HCT116 (cell line): ENCODE results near the gene CS. TPM values are rescaled to one million over a fixed set of nuclear protein-coding genes. Genes with fewer than 3 reads are reported as not detected.

Experiments used
- ATAC-seq: fragments of 200-7000 bp; cut with Tn5 transposase; 2 replicates; pipeline ENCODE4 v1.9.1; 2020; ENCODE audit warnings: mild to moderate bottlenecking, moderate library complexity
- BruUV-seq: library from RNA; stranded (reverse); fragments of 400-500 nt; replicated peaks from 2 replicates; lab custom pipeline; 2021; lab: Mats Ljungman, UMichigan
- CTCF ChIA-PET: fragments of 300-600 bp; sonication (Branson Sonifier 250); formaldehyde crosslinking; loops from one replicate; lab custom pipeline; 2021; ENCODE audit warnings: antibody characterized with exemption; lab: Charles Lee
- POLR2A ChIA-PET: fragments of 300-600, 350-600 bp; sonication (Branson Sonifier 250); formaldehyde crosslinking; loops from one replicate; lab custom pipeline; 2021; ENCODE audit warnings: antibody characterized with exemption; lab: Charles Lee
- RAD21 ChIA-PET, 2 experiments: fragments of 300-600 bp; sonication (Branson Sonifier 250); formaldehyde crosslinking; loops; one replicate each; lab custom pipeline; 2023; ENCODE audit warnings: low total read pairs in 2 of 2; ENCODE audit not compliant: uncharacterized antibody in 2 of 2, unreplicated experiment in 2 of 2, low non-redundant PET in 1 of 2; lab: Charles Lee
- DNase-seq: peaks from one replicate; pipeline ENCODE4 v3.0.0-alpha.2; 2010; ENCODE audit warnings: low read depth, low spot score
- H2AFZ ChIP-seq: fragments of 200-600 bp; shearing (Covaris generic), sonication (generic); 2 replicates; pipeline ENCODE4 v1.6.1; 2017; ENCODE audit warnings: low read depth, mixed run types, mixed read lengths, antibody characterized with exemption, low read length; ENCODE audit not compliant: poor library complexity, severe bottlenecking
- H3K27ac ChIP-seq: 2 replicates; pipeline ENCODE4 v1.5.1; 2012; ENCODE audit warnings: low read depth, low read length
- H3K27me3 ChIP-seq: fragments of 200-600 bp; sonication (generic); 2 replicates; pipeline ENCODE4 v1.6.1; 2016; ENCODE audit warnings: mixed run types, low read length, mixed read lengths; ENCODE audit not compliant: insufficient read depth
- H3K36me3 ChIP-seq, 2 experiments: fragments of 200-500 bp in 1 of 2; fragments of 200-600 bp in 1 of 2; sonication (Bioruptor generic) in 1 of 2; sonication (generic) in 1 of 2; 2 replicates each; pipeline versions ENCODE4 v1.5.1 to v1.6.1; 2014 to 2016; ENCODE audit warnings: low read length in 2 of 2, inconsistent platforms in 1 of 2, mixed read lengths in 1 of 2, mixed run types in 1 of 2; ENCODE audit not compliant: insufficient read depth in 2 of 2, control insufficient read depth in 1 of 2
- H3K4me1 ChIP-seq, 2 experiments: fragments of 200-600 bp in 1 of 2; sonication (generic) in 1 of 2; 2 replicates each; pipeline versions ENCODE4 v1.5.1 to v1.6.1; 2012 to 2017; ENCODE audit warnings: low read length in 2 of 2, inconsistent platforms in 1 of 2, mild to moderate bottlenecking in 1 of 2, mixed read lengths in 1 of 2, mixed run types in 1 of 2, moderate library complexity in 1 of 2; ENCODE audit not compliant: insufficient read depth in 2 of 2, control insufficient read depth in 1 of 2
- H3K4me2 ChIP-seq: fragments of 200-600 bp; sonication (generic); 2 replicates; pipeline ENCODE4 v1.6.1; 2017; ENCODE audit warnings: mixed run types, low read length, mixed read lengths
- H3K4me3 ChIP-seq, 2 experiments: fragments of 200-600 bp in 1 of 2; sonication (generic) in 1 of 2; replicated peaks in 1 of 2; 2 replicates each; pipeline ENCODE4 v1.5.1; 2011 to 2016; ENCODE audit warnings: low read length in 2 of 2, control low read depth in 1 of 2, low read depth in 1 of 2, mild to moderate bottlenecking in 1 of 2, mixed read lengths in 1 of 2, mixed run types in 1 of 2
- H3K79me2 ChIP-seq: fragments of 200-600 bp; sonication (generic); 2 replicates; pipeline ENCODE4 v1.6.1; 2017; ENCODE audit warnings: mild to moderate bottlenecking, mixed run types, low read length, moderate library complexity, mixed read lengths; ENCODE audit not compliant: insufficient read depth
- H3K9ac ChIP-seq: fragments of 200-600 bp; sonication (generic); 2 replicates; pipeline ENCODE4 v1.6.1; 2016; ENCODE audit warnings: low read length, mixed read lengths
- H3K9me2 ChIP-seq: fragments of 200-600 bp; sonication (generic), shearing (Covaris generic); 2 replicates; pipeline ENCODE4 v1.6.1; 2017; ENCODE audit warnings: mixed run types, mild to moderate bottlenecking, moderate library complexity; ENCODE audit not compliant: insufficient read depth
- H3K9me3 ChIP-seq, 2 experiments: fragments of 200-500 bp in 1 of 2; fragments of 200-600 bp in 1 of 2; sonication (Bioruptor generic) in 1 of 2; sonication (generic) in 1 of 2; 2 replicates each; pipeline ENCODE4 v1.6.1; 2014 to 2017; ENCODE audit warnings: low read length in 2 of 2, mixed read lengths in 2 of 2, inconsistent platforms in 1 of 2, low read depth in 1 of 2, mild to moderate bottlenecking in 1 of 2, mixed run types in 1 of 2, moderate library complexity in 1 of 2; ENCODE audit not compliant: control insufficient read depth in 1 of 2, insufficient read depth in 1 of 2
- H4K20me1 ChIP-seq: fragments of 200-600 bp; sonication (generic), shearing (Covaris generic); 2 replicates; pipeline ENCODE4 v1.6.1; 2017; ENCODE audit warnings: mixed run types, mild to moderate bottlenecking, moderate library complexity; ENCODE audit not compliant: insufficient read depth
- CEBPB ChIP-seq: IDR thresholded peaks from 2 replicates; pipeline ENCODE4 v1.6.1; 2012; ENCODE audit warnings: low read depth
- ELF1 ChIP-seq: IDR thresholded peaks from 2 replicates; pipeline ENCODE4 v1.6.1; 2012; ENCODE audit warnings: low read depth, borderline replicate concordance
- JUND ChIP-seq: IDR thresholded peaks from 2 replicates; pipeline ENCODE4 v1.6.1; 2012
- POLR2A ChIP-seq: IDR thresholded peaks from 2 replicates; pipeline ENCODE4 v1.7.0; 2011; ENCODE audit warnings: borderline replicate concordance; ENCODE audit not compliant: insufficient read depth, insufficient read length; ENCODE audit errors: extremely low read depth
- YY1 ChIP-seq: IDR thresholded peaks from 2 replicates; pipeline ENCODE4 v1.6.1; 2011; ENCODE audit warnings: low read length, low read depth, moderate library complexity, mild to moderate bottlenecking; ENCODE audit not compliant: insufficient replicate concordance; ENCODE audit errors: extremely low read depth
- ZFX ChIP-seq: fragments of 450-650 bp; IDR thresholded peaks from 2 replicates; pipeline ENCODE4 v1.6.1; 2017
- intact Hi-C: fragments of 100-400 bp; cut with micrococcal nuclease; formaldehyde crosslinking; loops from 2 replicates; pipeline ENCODE4 v1.10.0; 2022
- total RNA-seq: library from RNA; stranded (reverse); gene quantifications from one replicate; pipeline ENCODE4 v1.2.1, GENCODE V29; 2021; ENCODE audit not compliant: unreplicated experiment
- TF ChIP-seq, protein P1 (sequence below): IDR thresholded peaks from 2 replicates; pipeline ENCODE4 v1.6.1; 2012; ENCODE audit warnings: low read depth
- TF ChIP-seq, protein P2 (sequence below): IDR thresholded peaks from 2 replicates; pipeline ENCODE4 v1.6.1; 2012
- TF ChIP-seq, protein P3 (sequence below): IDR thresholded peaks from 2 replicates; pipeline ENCODE4 v1.6.1; 2012

CS gene
- total RNA-seq, 1 experiment from 2014 or later: 270 TPM

DNA sequence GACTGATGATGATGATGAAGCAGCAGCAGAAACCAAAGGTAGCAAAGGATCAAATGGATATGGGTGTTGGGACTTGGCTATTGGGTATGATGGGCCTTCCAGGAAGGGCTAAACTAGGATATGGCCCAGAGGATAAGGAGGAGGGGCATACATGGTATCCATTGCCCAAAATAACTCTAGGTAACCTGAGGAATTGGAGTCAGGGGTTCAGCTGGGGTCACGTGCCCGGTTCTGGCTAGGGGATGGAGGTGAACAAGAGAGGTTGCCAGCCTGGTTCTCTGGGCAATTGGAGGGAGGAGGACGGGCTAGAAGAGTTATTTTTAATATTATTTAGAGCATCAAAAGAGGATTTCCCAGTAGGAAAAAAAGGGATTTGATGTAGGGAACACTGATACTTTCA, 39.2 kb downstream of the CS start:
- Histone ChIP-seq H2AFZ (no peak overlapping the region), H3K4me3 (no peak overlapping the region), H3K9me3 (no peaks in the 10 kb centered on the region), H3K27ac (no peak overlapping the region), H3K9ac (no peak overlapping the region), H3K9me2 (no peaks in the 10 kb centered on the region), H3K36me3 (peaks cover 2 to 10% of the 10 kb centered on the region in 2 experiments; a peak in 1 of 4 replicates), H3K79me2 (peaks cover 20% of the 10 kb centered on the region), H4K20me1 (no peaks in the 10 kb centered on the region), H3K4me2 (0 out of 2 replicates have a peak overlapping the region, but pooled peaks have one; percentile 7), H3K27me3 (no peaks in the 10 kb centered on the region), H3K4me1 (peaks cover 26 to 56% of the 10 kb centered on the region in 2 experiments)
- ChIA-PET CTCF (no interaction called here), POLR2A (interaction anchor here (0.6 kb wide), 1 partner anchor 518 kb away, joined by 7 read pairs; no protein-coding TSS in a partner anchor), RAD21 (no interaction called here)
- TF ChIP-seq ELF1: no peak
- TF ChIP-seq CEBPB: no peak
- TF ChIP-seq, protein P1, sequence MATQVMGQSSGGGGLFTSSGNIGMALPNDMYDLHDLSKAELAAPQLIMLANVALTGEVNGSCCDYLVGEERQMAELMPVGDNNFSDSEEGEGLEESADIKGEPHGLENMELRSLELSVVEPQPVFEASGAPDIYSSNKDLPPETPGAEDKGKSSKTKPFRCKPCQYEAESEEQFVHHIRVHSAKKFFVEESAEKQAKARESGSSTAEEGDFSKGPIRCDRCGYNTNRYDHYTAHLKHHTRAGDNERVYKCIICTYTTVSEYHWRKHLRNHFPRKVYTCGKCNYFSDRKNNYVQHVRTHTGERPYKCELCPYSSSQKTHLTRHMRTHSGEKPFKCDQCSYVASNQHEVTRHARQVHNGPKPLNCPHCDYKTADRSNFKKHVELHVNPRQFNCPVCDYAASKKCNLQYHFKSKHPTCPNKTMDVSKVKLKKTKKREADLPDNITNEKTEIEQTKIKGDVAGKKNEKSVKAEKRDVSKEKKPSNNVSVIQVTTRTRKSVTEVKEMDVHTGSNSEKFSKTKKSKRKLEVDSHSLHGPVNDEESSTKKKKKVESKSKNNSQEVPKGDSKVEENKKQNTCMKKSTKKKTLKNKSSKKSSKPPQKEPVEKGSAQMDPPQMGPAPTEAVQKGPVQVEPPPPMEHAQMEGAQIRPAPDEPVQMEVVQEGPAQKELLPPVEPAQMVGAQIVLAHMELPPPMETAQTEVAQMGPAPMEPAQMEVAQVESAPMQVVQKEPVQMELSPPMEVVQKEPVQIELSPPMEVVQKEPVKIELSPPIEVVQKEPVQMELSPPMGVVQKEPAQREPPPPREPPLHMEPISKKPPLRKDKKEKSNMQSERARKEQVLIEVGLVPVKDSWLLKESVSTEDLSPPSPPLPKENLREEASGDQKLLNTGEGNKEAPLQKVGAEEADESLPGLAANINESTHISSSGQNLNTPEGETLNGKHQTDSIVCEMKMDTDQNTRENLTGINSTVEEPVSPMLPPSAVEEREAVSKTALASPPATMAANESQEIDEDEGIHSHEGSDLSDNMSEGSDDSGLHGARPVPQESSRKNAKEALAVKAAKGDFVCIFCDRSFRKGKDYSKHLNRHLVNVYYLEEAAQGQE: no peak
- no peak for TF ChIP-seq JUND
- TF ChIP-seq, protein P2, sequence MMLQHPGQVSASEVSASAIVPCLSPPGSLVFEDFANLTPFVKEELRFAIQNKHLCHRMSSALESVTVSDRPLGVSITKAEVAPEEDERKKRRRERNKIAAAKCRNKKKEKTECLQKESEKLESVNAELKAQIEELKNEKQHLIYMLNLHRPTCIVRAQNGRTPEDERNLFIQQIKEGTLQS: no peak
- TF ChIP-seq POLR2A: no peak
- no peak for ATAC-seq
- intact Hi-C loops: no loop called here
- BruUV-seq: no TSS peak
- no peak for DNase-seq

DNA sequence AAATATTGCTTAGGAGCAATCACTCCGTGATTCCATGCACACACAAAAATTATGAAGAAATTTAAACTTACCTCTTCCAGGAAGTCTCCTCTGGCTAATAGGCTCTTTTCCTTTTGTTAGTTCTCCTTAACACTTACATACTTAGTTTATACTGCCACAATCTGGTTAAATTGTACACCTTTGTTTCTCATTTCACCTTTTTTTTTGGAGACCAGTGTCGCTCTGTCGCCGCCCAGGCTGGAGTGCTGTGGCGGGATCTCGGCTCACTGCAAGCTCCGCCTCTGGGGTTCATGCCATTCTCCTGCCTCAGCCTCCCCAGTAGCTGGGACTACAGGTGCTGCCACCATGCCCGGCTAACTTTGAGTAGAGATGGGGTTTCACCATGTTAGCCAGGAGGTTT, 39.8 kb downstream of the CS start:
- ChIA-PET CTCF (no interaction called here), POLR2A (interaction anchor here (0.6 kb wide), 1 partner anchor 517 kb away, joined by 7 read pairs; no protein-coding TSS in a partner anchor), RAD21 (no interaction called here)
- Histone ChIP-seq H3K27me3 (no peaks in the 10 kb centered on the region), H3K9me3 (no peaks in the 10 kb centered on the region), H3K36me3 (peaks cover 2 to 15% of the 10 kb centered on the region in 2 experiments; a peak in 1 of 4 replicates), H4K20me1 (no peaks in the 10 kb centered on the region), H2AFZ (no peak overlapping the region), H3K27ac (no peak overlapping the region), H3K79me2 (peaks cover 25% of the 10 kb centered on the region), H3K9ac (no peak overlapping the region), H3K9me2 (no peaks in the 10 kb centered on the region), H3K4me3 (no peak overlapping the region), H3K4me2 (no peak overlapping the region), H3K4me1 (peaks cover 26 to 52% of the 10 kb centered on the region in 2 experiments)
- BruUV-seq: no TSS peak
- ATAC-seq: no peak
- TF ChIP-seq, protein P3, sequence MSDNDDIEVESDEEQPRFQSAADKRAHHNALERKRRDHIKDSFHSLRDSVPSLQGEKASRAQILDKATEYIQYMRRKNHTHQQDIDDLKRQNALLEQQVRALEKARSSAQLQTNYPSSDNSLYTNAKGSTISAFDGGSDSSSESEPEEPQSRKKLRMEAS: no peak
- TF ChIP-seq ZFX: no peak
- TF ChIP-seq YY1: no peak
- intact Hi-C loops: no loop called here
- no peak for DNase-seq
